Left ventricle myocardium inferior (tissue), 1 donor: ENCODE results near the gene LRIG3. TPM values are rescaled to one million over a fixed set of nuclear protein-coding genes. Genes with fewer than 3 reads are reported as not detected.

Experiments used
- DNase-seq: peaks from one replicate; pipeline ENCODE4 v3.0.0-alpha.2; 2020
- H3K27ac ChIP-seq: fragments of 200-600 bp; replicated peaks from 2 replicates; pipeline ENCODE4 v1.8.0; 2021
- H3K27me3 ChIP-seq: fragments of 200-600 bp; 2 replicates; pipeline ENCODE4 v1.8.0; 2021; ENCODE audit warnings: low read depth
- H3K36me3 ChIP-seq: fragments of 200-600 bp; 2 replicates; pipeline ENCODE4 v1.8.0; 2021
- H3K4me1 ChIP-seq: fragments of 200-600 bp; 2 replicates; pipeline ENCODE4 v1.8.0; 2021
- H3K4me3 ChIP-seq: fragments of 200-600 bp; 2 replicates; pipeline ENCODE4 v1.8.0; 2021; ENCODE audit warnings: mild to moderate bottlenecking, moderate library complexity
- H3K9me3 ChIP-seq: fragments of 200-600 bp; replicated peaks from 2 replicates; pipeline ENCODE4 v1.8.0; 2021
- intact Hi-C: fragments of 100-400 bp; cut with micrococcal nuclease; formaldehyde crosslinking; loops from one replicate; pipeline ENCODE4 v1.11.0; 2022
- total RNA-seq: library from RNA; stranded (reverse); fragmentation: NEBNext Ultra II Directional; extraction: Animal tissue kit (Norgen Biotek cat#: 25700); gene quantifications from one replicate; pipeline ENCODE4 v1.2.1, GENCODE V29; 2021
- TF ChIP-seq, protein P1 (sequence below): fragments of 200-600 bp; IDR thresholded peaks from 2 replicates; pipeline ENCODE4 v1.8.0; 2021; ENCODE audit warnings: antibody characterized with exemption, mild to moderate bottlenecking, borderline replicate concordance
- donor health status: DM: no; HTN: yes; CAD: no; lungs with severe emphysema.

The LRIG3 gene
- total RNA-seq, 1 donor from 2014 or later = 4.5 TPM

DNA sequence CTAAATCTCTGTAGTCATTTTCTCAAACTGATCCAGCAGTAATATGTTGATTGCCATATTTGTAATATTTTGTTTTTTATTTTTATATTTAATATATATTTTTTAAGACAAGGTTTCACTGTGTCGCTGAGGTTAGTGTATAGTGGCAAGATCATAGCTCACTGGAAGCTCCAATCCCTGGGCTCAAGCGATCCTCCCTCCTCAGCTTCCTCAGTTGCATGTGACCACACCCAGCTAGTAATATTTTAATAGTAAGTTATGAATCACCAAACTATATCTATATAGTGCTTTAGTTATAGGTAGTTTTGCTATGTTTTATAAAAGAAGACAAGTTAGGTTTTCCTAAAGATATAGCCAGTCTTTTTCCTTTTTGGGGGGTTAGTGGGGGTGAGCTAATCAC, 22.0 kb upstream of the LRIG3 start:
- Histone ChIP-seq H3K27me3 (no peaks in the 10 kb centered on the region), H3K4me3 (no peak overlapping the region), H3K36me3 (no peaks in the 10 kb centered on the region), H3K4me1 (no peaks in the 10 kb centered on the region), H3K27ac (no peak overlapping the region), H3K9me3 (peaks cover 6% of the 10 kb centered on the region)
- intact Hi-C loops = no loop called here
- TF ChIP-seq, protein P1, sequence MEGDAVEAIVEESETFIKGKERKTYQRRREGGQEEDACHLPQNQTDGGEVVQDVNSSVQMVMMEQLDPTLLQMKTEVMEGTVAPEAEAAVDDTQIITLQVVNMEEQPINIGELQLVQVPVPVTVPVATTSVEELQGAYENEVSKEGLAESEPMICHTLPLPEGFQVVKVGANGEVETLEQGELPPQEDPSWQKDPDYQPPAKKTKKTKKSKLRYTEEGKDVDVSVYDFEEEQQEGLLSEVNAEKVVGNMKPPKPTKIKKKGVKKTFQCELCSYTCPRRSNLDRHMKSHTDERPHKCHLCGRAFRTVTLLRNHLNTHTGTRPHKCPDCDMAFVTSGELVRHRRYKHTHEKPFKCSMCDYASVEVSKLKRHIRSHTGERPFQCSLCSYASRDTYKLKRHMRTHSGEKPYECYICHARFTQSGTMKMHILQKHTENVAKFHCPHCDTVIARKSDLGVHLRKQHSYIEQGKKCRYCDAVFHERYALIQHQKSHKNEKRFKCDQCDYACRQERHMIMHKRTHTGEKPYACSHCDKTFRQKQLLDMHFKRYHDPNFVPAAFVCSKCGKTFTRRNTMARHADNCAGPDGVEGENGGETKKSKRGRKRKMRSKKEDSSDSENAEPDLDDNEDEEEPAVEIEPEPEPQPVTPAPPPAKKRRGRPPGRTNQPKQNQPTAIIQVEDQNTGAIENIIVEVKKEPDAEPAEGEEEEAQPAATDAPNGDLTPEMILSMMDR = no peak
- DNase-seq = no peak

DNA sequence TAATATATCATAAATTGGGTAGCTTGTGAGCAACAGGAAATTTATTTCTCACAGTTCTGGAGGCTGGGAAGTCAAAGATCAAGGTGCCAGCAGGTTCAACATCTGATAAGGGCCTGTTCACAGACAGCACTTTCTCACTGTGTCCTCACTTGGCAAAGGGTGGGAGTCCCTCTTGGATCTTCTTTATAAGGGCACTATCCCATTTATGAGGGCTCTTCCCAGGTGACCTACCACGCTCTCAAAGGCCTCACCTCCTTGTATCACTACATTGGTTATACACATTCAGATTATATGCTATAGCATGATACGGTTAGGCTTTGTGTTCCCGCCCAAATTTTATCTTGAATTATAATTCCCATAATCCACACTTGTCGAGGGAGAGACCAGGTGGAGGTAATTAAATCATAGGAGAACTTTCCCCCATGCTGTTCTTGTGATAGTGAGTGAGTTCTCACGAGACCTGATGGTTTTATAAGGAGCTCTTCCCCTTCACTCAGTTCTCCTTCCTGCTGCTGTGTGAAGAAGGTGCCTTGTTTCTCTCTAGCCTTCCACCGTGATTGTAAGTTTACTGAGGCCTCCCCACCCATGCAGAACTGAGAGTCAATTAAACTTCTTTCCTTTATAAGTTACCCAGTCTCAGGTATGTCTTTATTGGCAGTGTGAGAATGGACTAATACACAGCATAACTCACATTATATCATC, 19.2 kb upstream of the LRIG3 start:
- intact Hi-C loops = no loop called here

DNA sequence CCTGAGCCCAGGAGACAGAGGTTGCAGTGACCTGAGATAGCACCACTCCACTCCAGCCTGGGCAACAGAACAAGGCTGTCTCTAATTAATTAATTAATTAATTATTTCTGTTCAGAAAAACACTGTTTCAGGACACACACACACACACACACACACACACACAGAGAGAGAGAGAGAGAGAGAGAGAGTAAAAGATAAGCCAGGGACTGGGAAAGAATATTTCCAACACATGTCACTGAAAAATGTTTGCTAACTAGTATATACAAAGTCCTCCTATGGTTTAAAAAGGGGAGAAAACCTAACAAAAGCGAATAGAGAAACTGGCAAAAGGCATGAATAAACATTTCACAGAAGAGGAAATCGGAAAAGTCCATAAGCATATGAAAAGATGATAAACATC, 18.1 kb upstream of the LRIG3 start:
- no peaks in the 10 kb centered on the region for H3K9me3 ChIP-seq
- H3K27ac ChIP-seq = no peak overlapping the region
- no peak overlapping the region for H3K4me3 ChIP-seq
- H3K36me3 ChIP-seq = no peaks in the 10 kb centered on the region
- H3K4me1 ChIP-seq = no peaks in the 10 kb centered on the region
- DNase-seq = no peak
- TF ChIP-seq, protein P1 = no peak
- H3K27me3 ChIP-seq = no peaks in the 10 kb centered on the region
- intact Hi-C loops = no loop called here

More for the DNA sequence above, 19.2 kb upstream of the LRIG3 start:
- TF ChIP-seq, protein P1 = no peak
- H3K36me3 ChIP-seq = no peaks in the 10 kb centered on the region
- DNase-seq = no peak
- H3K9me3 ChIP-seq = no peaks in the 10 kb centered on the region
- no peak overlapping the region for H3K4me3 ChIP-seq
- no peak overlapping the region for H3K27ac ChIP-seq
- no peaks in the 10 kb centered on the region for H3K4me1 ChIP-seq
- no peaks in the 10 kb centered on the region for H3K27me3 ChIP-seq

DNA sequence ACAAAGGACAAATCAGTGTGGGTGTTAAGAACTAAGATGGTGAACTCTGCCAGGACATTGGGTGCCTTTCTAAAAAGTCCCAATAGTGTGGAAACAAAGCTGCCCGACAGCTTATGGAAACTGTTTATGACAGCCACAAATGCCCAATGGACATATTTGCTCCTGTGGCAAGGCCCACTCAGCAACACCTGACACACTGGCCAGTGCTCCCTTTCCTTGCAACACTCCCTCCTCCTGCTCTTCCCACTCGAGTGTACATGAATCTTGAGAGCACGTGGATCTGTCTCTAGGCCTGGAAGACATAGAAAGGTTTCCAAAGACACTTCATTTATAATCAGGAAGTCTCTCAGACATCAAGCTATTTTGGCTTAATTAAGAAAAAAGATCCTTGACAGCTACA, 14.2 kb upstream of the LRIG3 start:
- intact Hi-C loops = no loop called here
- Histone ChIP-seq H3K27me3 (no peaks in the 10 kb centered on the region), H3K4me1 (no peaks in the 10 kb centered on the region), H3K36me3 (no peaks in the 10 kb centered on the region), H3K9me3 (no peaks in the 10 kb centered on the region), H3K27ac (no peak overlapping the region), H3K4me3 (no peak overlapping the region)
- DNase-seq = no peak
- TF ChIP-seq, protein P1 = no peak

DNA sequence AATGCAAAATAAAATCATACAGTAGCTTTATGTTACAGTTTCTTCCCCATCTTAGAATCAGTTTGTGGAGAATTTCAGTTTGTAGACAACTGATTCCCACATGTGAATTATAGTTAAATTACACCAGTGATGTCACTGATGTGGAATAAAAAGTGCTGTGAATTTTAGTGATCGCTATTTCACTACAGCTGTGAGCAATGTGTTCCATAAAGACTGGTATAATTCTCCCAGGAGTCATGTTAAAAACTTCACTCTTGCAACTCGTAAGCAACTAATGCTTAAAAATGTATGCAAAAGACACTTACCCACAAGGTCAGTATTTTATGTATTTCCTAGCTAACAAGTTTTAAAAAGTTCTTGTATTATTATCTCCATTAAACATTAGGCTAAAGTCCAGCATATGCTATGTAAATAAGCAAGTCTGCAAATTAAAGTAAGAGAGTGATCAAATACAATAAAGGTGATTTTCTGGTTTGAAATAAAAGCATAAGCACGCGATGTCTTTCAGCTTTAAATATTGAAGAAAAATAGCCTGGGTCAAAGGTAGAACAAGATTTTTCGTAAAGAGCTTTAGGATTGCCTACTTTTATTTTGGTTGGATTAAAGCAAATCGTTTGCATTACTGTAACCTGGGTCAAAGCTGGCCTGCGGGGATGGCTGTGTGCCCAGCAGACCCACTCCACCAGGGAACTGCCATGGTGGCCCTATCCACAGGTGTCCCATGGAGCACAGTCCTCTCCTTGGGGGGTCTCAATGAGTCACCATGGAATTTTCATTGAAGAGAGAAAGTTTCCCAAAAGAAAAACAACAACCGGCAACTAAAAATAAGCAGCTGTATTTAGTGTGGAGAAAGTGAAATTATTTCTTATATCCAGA, 12.7 kb upstream of the LRIG3 start:
- Histone ChIP-seq H3K36me3 (no peaks in the 10 kb centered on the region), H3K9me3 (no peaks in the 10 kb centered on the region), H3K27ac (no peak overlapping the region), H3K4me3 (no peak overlapping the region), H3K4me1 (no peaks in the 10 kb centered on the region), H3K27me3 (no peaks in the 10 kb centered on the region)
- TF ChIP-seq, protein P1 = no peak
- intact Hi-C loops = no loop called here
- DNase-seq = no peak
